HepG2 (cell line): ENCODE measurements around the gene TOR4A. TPM values are rescaled to one million over a fixed set of nuclear protein-coding genes. Genes with fewer than 3 reads are reported as not detected.

Experiments used
- AHR ChIP-seq: IDR thresholded peaks from 2 replicates; pipeline ENCODE4 v1.6.1; 2018; ENCODE audit warnings: missing genetic modification reagents, missing compliant biosample characterization
- CBX1 ChIP-seq: IDR thresholded peaks from one replicate; pipeline ENCODE4 v1.6.1; 2016; ENCODE audit warnings: antibody characterized with exemption, low read depth
- CTCF ChIP-seq: sonication (generic); formaldehyde crosslinking; IDR thresholded peaks from 2 replicates; pipeline ENCODE4 v1.5.0; 2020; ENCODE audit warnings: mild to moderate bottlenecking, missing genetic modification reagents, moderate library complexity
- ERF ChIP-seq: IDR thresholded peaks from 2 replicates; pipeline ENCODE4 v1.6.1; 2018; ENCODE audit warnings: missing biosample characterization, missing genetic modification reagents
- FOXA1 ChIP-seq, 2 experiments: fragments of 450-650 bp in 1 of 2; sonication (generic) in 1 of 2; formaldehyde crosslinking in 1 of 2; IDR thresholded peaks; 2 replicates each; pipeline versions ENCODE4 v1.4.0 to v1.6.1; 2016 to 2020; ENCODE audit warnings: missing genetic modification reagents in 1 of 2
- HMG20B ChIP-seq: conservative IDR thresholded peaks from 2 replicates; pipeline ENCODE4 v1.6.1; 2016; ENCODE audit warnings: missing genetic modification reagents, missing compliant biosample characterization
- HNRNPUL1 ChIP-seq: fragments of 200-400 bp; formaldehyde crosslinking; IDR thresholded peaks from 2 replicates; pipeline ENCODE4 v1.6.1; 2017; ENCODE audit warnings: low read depth, mild to moderate bottlenecking, low read length, moderate library complexity
- ISX ChIP-seq: sonication (generic); formaldehyde crosslinking; conservative IDR thresholded peaks from 2 replicates; pipeline ENCODE4 v1.5.0; 2020; ENCODE audit warnings: missing genetic modification reagents
- KAT8 ChIP-seq: IDR thresholded peaks from 2 replicates; pipeline ENCODE4 v1.6.1; 2016; ENCODE audit warnings: missing genetic modification reagents, missing compliant biosample characterization
- SOX13 ChIP-seq, 3 experiments: fragments of 450-650 bp in 1 of 3; sonication (generic) in 1 of 3; formaldehyde crosslinking in 1 of 3; IDR thresholded peaks in 2 of 3; conservative IDR thresholded peaks in 1 of 3; 2 replicates each; pipeline versions ENCODE4 v1.5.0 to v1.6.1; 2016 to 2020; ENCODE audit warnings: antibody characterized with exemption in 1 of 3, mild to moderate bottlenecking in 1 of 3, missing compliant biosample characterization in 1 of 3, missing genetic modification reagents in 1 of 3, moderate library complexity in 1 of 3
- TAF1 ChIP-seq: sonication (generic); formaldehyde crosslinking; IDR thresholded peaks from 2 replicates; pipeline ENCODE4 v1.4.0; 2020; ENCODE audit warnings: missing genetic modification reagents
- XRCC5 ChIP-seq: fragments of 200-400 bp; formaldehyde crosslinking; optimal IDR thresholded peaks from 2 replicates; pipeline ENCODE3; 2017; ENCODE audit warnings: mild to moderate bottlenecking, low read length
- ZBTB33 ChIP-seq: sonication (generic); formaldehyde crosslinking; IDR thresholded peaks from 2 replicates; pipeline ENCODE4 v1.4.0; 2020; ENCODE audit warnings: missing genetic modification reagents
- ZNF335 ChIP-seq: sonication (generic); formaldehyde crosslinking; IDR thresholded peaks from 2 replicates; pipeline ENCODE4 v1.4.0; 2020; ENCODE audit warnings: missing genetic modification reagents
- polyA plus RNA-seq, 8 experiments: library from polyadenylated mRNA; depleted of rRNA in 3 of 8; stranded (reverse) in 7 of 8; unstranded in 1 of 8; fragments of >200 nt; fragmentation: Illumina TruSeq in 4 of 8; extraction: Trizol in 4 of 8; gene quantifications; 2 replicates each; pipeline versions ENCODE4 v1.2.1 to v1.2.3, GENCODE V29; 2011 to 2016; ENCODE audit warnings: low read depth in 4 of 8, missing spikeins in 1 of 8, mixed read lengths in 1 of 8; ENCODE audit not compliant: insufficient read depth in 1 of 8
- total RNA-seq, 5 experiments: library from RNA; depleted of rRNA; stranded (reverse); fragments of >200 nt; fragmentation: Illumina TruSeq; extraction: Trizol; gene quantifications; 2 replicates each; pipeline ENCODE4 v1.2.3, GENCODE V29; 2016; ENCODE audit warnings: low read depth in 1 of 5
- TF ChIP-seq, protein P1 (sequence below): sonication (generic); formaldehyde crosslinking; IDR thresholded peaks from 2 replicates; pipeline ENCODE4 v1.9.0; 2021; ENCODE audit warnings: missing genetic modification reagents, borderline replicate concordance
- TF ChIP-seq, protein P2 (sequence below): sonication (generic); formaldehyde crosslinking; IDR thresholded peaks from 2 replicates; pipeline ENCODE4 v1.5.0; 2020; ENCODE audit warnings: missing genetic modification reagents
- TF ChIP-seq, protein P3 (sequence below): sonication (generic); formaldehyde crosslinking; IDR thresholded peaks from 2 replicates; pipeline ENCODE4 v1.9.0; 2022; ENCODE audit warnings: missing genetic modification reagents, mild to moderate bottlenecking, borderline replicate concordance

TOR4A gene
- total and polyA plus RNA-seq, 2 of the 13 experiments (the other 11 are each of a cell fraction or from before 2014, with no cell fraction given) = 11.1 to 14.2 TPM

DNA sequence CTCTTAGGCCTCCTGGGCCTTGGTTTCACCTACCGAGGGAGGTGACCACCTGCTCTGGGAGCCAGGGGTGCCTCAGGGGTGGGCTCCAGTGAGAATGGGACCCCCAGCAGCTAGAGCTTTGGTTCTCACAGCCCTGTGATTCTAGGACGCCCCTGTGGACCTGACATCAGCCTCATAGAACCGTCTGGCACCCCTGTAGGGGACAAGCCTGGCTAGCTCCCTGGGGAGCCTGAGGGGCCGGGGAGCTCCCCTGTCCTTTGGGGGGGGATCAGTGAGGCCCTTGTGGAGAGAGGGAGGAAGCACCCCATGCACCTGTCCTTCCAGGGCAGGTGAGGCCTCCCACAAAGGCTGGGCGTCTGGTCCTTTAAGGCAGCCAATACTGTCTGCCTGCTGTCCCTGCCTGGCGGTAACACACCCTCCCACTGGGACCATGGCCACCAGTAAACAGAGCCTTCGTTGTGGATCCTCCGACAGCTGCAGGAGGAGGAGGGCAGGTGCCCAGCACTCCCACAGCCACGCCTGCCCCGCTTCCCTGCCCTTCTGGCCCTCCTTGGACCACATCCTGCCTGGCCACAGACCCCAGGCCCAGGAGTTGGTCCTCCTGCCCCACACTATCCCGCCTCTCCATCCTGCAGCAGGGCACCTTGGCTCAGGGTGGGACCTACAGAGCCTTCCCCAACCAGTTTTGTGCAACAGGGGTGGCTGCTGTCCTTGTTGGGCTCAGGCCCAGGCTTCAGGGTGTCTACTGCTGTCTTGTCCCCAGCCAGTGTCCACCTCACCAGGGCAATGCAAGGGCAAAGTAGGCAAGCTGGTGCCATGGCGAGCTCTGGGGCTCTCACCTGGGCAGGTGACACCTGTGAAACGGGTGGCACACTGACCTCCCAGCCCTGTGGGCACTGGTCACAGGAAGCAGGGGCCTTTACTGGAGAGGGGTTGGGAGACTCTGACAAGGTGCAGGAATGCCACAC, 39.5 kb upstream of the TOR4A start (continued):
- TF ChIP-seq ZNF335 (CRISPR knock-in tag) (no peak), ERF (CRISPR knock-in tag) (0 out of 2 replicates have a peak, but pooled peaks have one; percentile 23), XRCC5 (peak; percentile 25), SOX13 (IDR thresholded peaks at IDR 0.05) (no peak), SOX13 (CRISPR knock-in tag; conservative IDR thresholded peaks at IDR 0.05 in 1 of 2, IDR thresholded peaks at IDR 0.05 in 1 of 2) (no peak), HNRNPUL1 (no peak), ZBTB33 (CRISPR knock-in tag) (peak; percentile 96), TAF1 (CRISPR knock-in tag) (0 out of 2 replicates have a peak, but pooled peaks have one; percentile 15), CTCF (CRISPR knock-in tag) (0 out of 2 replicates have a peak, but pooled peaks have one; percentile 10), HMG20B (CRISPR knock-in tag) (no peak), ISX (CRISPR knock-in tag) (no peak), AHR (0 out of 2 replicates have a peak, but pooled peaks have one; percentile 35), FOXA1 (IDR thresholded peaks at IDR 0.05) (no peak), FOXA1 (CRISPR knock-in tag; IDR thresholded peaks at IDR 0.05) (peak; percentile 60), CBX1 (no peak), KAT8 (0 out of 2 replicates have a peak, but pooled peaks have one; percentile 11)
- TF ChIP-seq, protein P1, sequence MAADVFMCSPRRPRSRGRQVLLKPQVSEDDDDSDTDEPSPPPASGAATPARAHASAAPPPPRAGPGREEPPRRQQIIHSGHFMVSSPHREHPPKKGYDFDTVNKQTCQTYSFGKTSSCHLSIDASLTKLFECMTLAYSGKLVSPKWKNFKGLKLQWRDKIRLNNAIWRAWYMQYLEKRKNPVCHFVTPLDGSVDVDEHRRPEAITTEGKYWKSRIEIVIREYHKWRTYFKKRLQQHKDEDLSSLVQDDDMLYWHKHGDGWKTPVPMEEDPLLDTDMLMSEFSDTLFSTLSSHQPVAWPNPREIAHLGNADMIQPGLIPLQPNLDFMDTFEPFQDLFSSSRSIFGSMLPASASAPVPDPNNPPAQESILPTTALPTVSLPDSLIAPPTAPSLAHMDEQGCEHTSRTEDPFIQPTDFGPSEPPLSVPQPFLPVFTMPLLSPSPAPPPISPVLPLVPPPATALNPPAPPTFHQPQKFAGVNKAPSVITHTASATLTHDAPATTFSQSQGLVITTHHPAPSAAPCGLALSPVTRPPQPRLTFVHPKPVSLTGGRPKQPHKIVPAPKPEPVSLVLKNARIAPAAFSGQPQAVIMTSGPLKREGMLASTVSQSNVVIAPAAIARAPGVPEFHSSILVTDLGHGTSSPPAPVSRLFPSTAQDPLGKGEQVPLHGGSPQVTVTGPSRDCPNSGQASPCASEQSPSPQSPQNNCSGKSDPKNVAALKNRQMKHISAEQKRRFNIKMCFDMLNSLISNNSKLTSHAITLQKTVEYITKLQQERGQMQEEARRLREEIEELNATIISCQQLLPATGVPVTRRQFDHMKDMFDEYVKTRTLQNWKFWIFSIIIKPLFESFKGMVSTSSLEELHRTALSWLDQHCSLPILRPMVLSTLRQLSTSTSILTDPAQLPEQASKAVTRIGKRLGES = no peak
- TF ChIP-seq, protein P2, sequence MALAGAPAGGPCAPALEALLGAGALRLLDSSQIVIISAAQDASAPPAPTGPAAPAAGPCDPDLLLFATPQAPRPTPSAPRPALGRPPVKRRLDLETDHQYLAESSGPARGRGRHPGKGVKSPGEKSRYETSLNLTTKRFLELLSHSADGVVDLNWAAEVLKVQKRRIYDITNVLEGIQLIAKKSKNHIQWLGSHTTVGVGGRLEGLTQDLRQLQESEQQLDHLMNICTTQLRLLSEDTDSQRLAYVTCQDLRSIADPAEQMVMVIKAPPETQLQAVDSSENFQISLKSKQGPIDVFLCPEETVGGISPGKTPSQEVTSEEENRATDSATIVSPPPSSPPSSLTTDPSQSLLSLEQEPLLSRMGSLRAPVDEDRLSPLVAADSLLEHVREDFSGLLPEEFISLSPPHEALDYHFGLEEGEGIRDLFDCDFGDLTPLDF (CRISPR knock-in tag) = no peak
- TF ChIP-seq, protein P3, sequence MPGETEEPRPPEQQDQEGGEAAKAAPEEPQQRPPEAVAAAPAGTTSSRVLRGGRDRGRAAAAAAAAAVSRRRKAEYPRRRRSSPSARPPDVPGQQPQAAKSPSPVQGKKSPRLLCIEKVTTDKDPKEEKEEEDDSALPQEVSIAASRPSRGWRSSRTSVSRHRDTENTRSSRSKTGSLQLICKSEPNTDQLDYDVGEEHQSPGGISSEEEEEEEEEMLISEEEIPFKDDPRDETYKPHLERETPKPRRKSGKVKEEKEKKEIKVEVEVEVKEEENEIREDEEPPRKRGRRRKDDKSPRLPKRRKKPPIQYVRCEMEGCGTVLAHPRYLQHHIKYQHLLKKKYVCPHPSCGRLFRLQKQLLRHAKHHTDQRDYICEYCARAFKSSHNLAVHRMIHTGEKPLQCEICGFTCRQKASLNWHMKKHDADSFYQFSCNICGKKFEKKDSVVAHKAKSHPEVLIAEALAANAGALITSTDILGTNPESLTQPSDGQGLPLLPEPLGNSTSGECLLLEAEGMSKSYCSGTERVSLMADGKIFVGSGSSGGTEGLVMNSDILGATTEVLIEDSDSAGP (CRISPR knock-in tag) = peak; percentile 96
